22Rv1 (cell line): ENCODE measurements around the gene SERPINB6.

Experiments used
- CTCF ChIP-seq: fragments of 450-650 bp; IDR thresholded peaks from 2 replicates; pipeline ENCODE4 v1.5.1; 2017; ENCODE audit warnings: mild to moderate bottlenecking
- ZFX ChIP-seq: fragments of 450-650 bp; IDR thresholded peaks from 2 replicates; pipeline ENCODE4 v1.6.1; 2017; ENCODE audit warnings: antibody characterized with exemption, borderline replicate concordance

GRCh38 chr6:2982426-2983117 lies 11.2 kb upstream of the SERPINB6 start:
- no peak for TF ChIP-seq CTCF
- no peak for TF ChIP-seq ZFX
